Psoas muscle (tissue), 8 donors: ENCODE results near the gene HOXC4. TPM values are rescaled to one million over a fixed set of nuclear protein-coding genes. Genes with fewer than 3 reads are reported as not detected.
A peak's percentile ranks its signal among the peaks of the same experiment; 100 is the strongest.
"Not testable (repeated sequence)": the region's sequence is repeated elsewhere in the genome, so short reads cannot be mapped to it uniquely, and the experiment has no call there.

Experiments
- ATAC-seq, 4 donors: fragments of 200-7000 bp; cut with Tn5 transposase; one replicate each; pipeline ENCODE4 v1.9.1; 2020; ENCODE audit warnings: moderate library complexity in 3 of 4, mild to moderate bottlenecking in 2 of 4
- DNase-seq, 2 donors: peaks; one replicate each; pipeline ENCODE4 v3.0.0-alpha.2; 2020
- H3K27ac ChIP-seq: fragments of 200-600 bp; one replicate; pipeline ENCODE4 v1.8.0; 2022
- H3K27me3 ChIP-seq, 3 donors: fragments of 200-600 bp in 1 of 3; one replicate each; pipeline versions ENCODE4 v1.6.1 to v1.8.0; 2013 to 2022; ENCODE audit warnings: low read length in 2 of 3, mild to moderate bottlenecking in 2 of 3, moderate library complexity in 1 of 3; ENCODE audit not compliant: insufficient read depth in 3 of 3
- H3K36me3 ChIP-seq, 2 donors: fragments of 200-600 bp in 1 of 2; one replicate each; pipeline versions ENCODE4 v1.6.1 to v1.8.0; 2013 to 2022; ENCODE audit warnings: low read depth in 1 of 2, mild to moderate bottlenecking in 1 of 2, moderate library complexity in 1 of 2; ENCODE audit not compliant: insufficient read depth in 1 of 2
- H3K4me1 ChIP-seq: fragments of 200-600 bp; one replicate; pipeline ENCODE4 v1.8.0; 2022
- H3K4me3 ChIP-seq: fragments of 200-600 bp; one replicate; pipeline ENCODE4 v1.8.0; 2022; ENCODE audit warnings: mild to moderate bottlenecking
- H3K9me3 ChIP-seq: fragments of 200-600 bp; one replicate; pipeline ENCODE4 v1.8.0; 2022
- CTCF ChIP-seq: fragments of 200-600 bp; IDR thresholded peaks from one replicate; pipeline ENCODE4 v1.8.0; 2022; ENCODE audit warnings: antibody characterized with exemption
- WGBS, 3 donors: extraction: QIAGEN DNeasy Blood & Tissue Kit; methylation state at CpG; one replicate each; pipeline versions ENCODE4 v1.1.6 to v1.1.7; 2013; 5-methylcytosine and 5-hydroxymethylcytosine counted together
- intact Hi-C, 2 donors: fragments of 100-400 bp; cut with DNase I; formaldehyde crosslinking; loops; one replicate each; pipeline versions ENCODE4 v1.11.0 to v1.14.2; 2022
- polyA plus RNA-seq, 3 donors: library from polyadenylated mRNA; stranded (reverse); fragments of 200-250 nt; gene quantifications; one replicate each; pipeline ENCODE4 v1.2.3, GENCODE V29; 2013
- total RNA-seq, 4 donors: library from RNA; stranded (reverse); fragmentation: NEBNext Ultra II Directional in 2 of 4; extraction: Animal tissue kit (Norgen Biotek cat#: 25700) in 2 of 4; gene quantifications; one replicate each; pipeline versions ENCODE4 v1.2.1 to v1.2.4, GENCODE V29; 2021 to 2023
- donor health status: healthy with polysubstance abuse.
- donor health status: DM: no; HTN: no; CAD: no; lungs with moderate emphysema.
- donor health status: Bipolar disorder and iron deficiency.
- donor health status: healthy.
- donor health status: DM: yes; HTN: yes; CAD: no.
- donor health status: DM: no; HTN: no; CAD: no.
- donor health status: DM: no; HTN: no; CAD: no.
- donor health status: DM: yes; HTN: yes; CAD: no.

Gene HOXC4
- total and polyA plus RNA-seq, 7 donors, result 0.72 to 4.7 (median 1.6) TPM

GRCh38 chr12:54080008-54080924 lies 26.6 kb downstream of the HOXC4 start:
- intact Hi-C loops, H3K27me3 ChIP-seq, H3K9me3 ChIP-seq, H3K4me1 ChIP-seq, ATAC-seq, H3K36me3 ChIP-seq, DNase-seq: not testable (repeated sequence)
- peak overlapping the region; percentile 53 for H3K27ac ChIP-seq
- 63 to 74% (median 72%) methylated on average over 19 of the region's 19 CpGs for WGBS, 3 donors
- H3K4me3 ChIP-seq, result peak overlapping the region; percentile 32

GRCh38 chr12:54081053-54081514 lies 27.4 kb downstream of the HOXC4 start:
- WGBS, 3 donors, result 51 to 63% (median 61%) methylated on average over 12 to 14 of the region's 16 CpGs
- peak overlapping the region; percentile 25 for H3K4me3 ChIP-seq
- H3K4me1 ChIP-seq, H3K36me3 ChIP-seq, DNase-seq, ATAC-seq, H3K9me3 ChIP-seq, H3K27me3 ChIP-seq, intact Hi-C loops, H3K27ac ChIP-seq: not testable (repeated sequence)

GRCh38 chr12:54081581-54082396 lies 28.2 kb downstream of the HOXC4 start:
- H3K36me3 ChIP-seq, H3K27me3 ChIP-seq, intact Hi-C loops, ATAC-seq, DNase-seq, H3K27ac ChIP-seq, H3K4me1 ChIP-seq, H3K9me3 ChIP-seq: not testable (repeated sequence)
- H3K4me3 ChIP-seq, result peak overlapping the region; percentile 22
- WGBS, 3 donors, result 51 to 62% (median 57%) methylated on average over 34 to 35 of the region's 35 CpGs

GRCh38 chr12:54082397-54082892 lies 28.8 kb downstream of the HOXC4 start:
- H3K4me1 ChIP-seq, result no peaks in the 10 kb centered on the region

GRCh38 chr12:54088011-54088410 lies 34.4 kb downstream of the HOXC4 start:
- H3K4me3 ChIP-seq, H3K9me3 ChIP-seq, H3K4me1 ChIP-seq, intact Hi-C loops, ATAC-seq, DNase-seq, H3K27me3 ChIP-seq, H3K27ac ChIP-seq, H3K36me3 ChIP-seq: not testable (repeated sequence)

More at GRCh38 chr12:54082397-54082892, 28.8 kb downstream of the HOXC4 start:
- Histone ChIP-seq H3K9me3 (no peaks in the 10 kb centered on the region), H3K27me3 (no peaks in the 10 kb centered on the region), H3K27ac (no peak overlapping the region), H3K4me3 (peak overlapping the region; percentile 24), H3K36me3 (no peaks in the 10 kb centered on the region)
- DNase-seq (peak in 1 of 2 donors; percentile 57), ATAC-seq (no peak)
- intact Hi-C loops, result no loop called here
- TF ChIP-seq CTCF, result no peak
- WGBS, 3 donors, result 9 to 14% (median 9%) methylated on average over 20 to 36 of the region's 36 CpGs

- H3K4me1 ChIP-seq, H3K27ac ChIP-seq, H3K36me3 ChIP-seq, DNase-seq, intact Hi-C loops, H3K4me3 ChIP-seq, H3K9me3 ChIP-seq, H3K27me3 ChIP-seq, ATAC-seq: not testable (repeated sequence)
- 92 to 93% (median 93%) methylated on average over 6 of the region's 6 CpGs for WGBS, 3 donors
Observed at GRCh38 chr12:54089465-54089864, 35.8 kb downstream of the HOXC4 start.

GRCh38 chr12:54090312-54090711 lies 36.7 kb downstream of the HOXC4 start:
- H3K4me1 ChIP-seq, intact Hi-C loops, H3K27ac ChIP-seq, H3K27me3 ChIP-seq, ATAC-seq, H3K36me3 ChIP-seq, H3K9me3 ChIP-seq, DNase-seq: not testable (repeated sequence)
- peak overlapping the region; percentile 50 for H3K4me3 ChIP-seq
- WGBS, 3 donors, result 3 to 15% (median 5%) methylated on average over 18 to 37 of the region's 37 CpGs

GRCh38 chr12:54092943-54093342 lies 39.3 kb downstream of the HOXC4 start:
- WGBS, 3 donors, result 61 to 72% (median 65%) methylated on average over 2 of the region's 2 CpGs
- H3K4me1 ChIP-seq, H3K27me3 ChIP-seq, H3K27ac ChIP-seq, H3K36me3 ChIP-seq, intact Hi-C loops, H3K9me3 ChIP-seq, ATAC-seq, DNase-seq, H3K4me3 ChIP-seq: not testable (repeated sequence)

- DNase-seq, H3K4me1 ChIP-seq, ATAC-seq, intact Hi-C loops, H3K27ac ChIP-seq, H3K4me3 ChIP-seq, H3K27me3 ChIP-seq, H3K36me3 ChIP-seq, H3K9me3 ChIP-seq: not testable (repeated sequence)
- 69 to 73% (median 73%) methylated on average over 5 of the region's 5 CpGs for WGBS, 3 donors
Observed at GRCh38 chr12:54095928-54096327, 42.3 kb downstream of the HOXC4 start.

GRCh38 chr12:54098644-54099043 lies 45.0 kb downstream of the HOXC4 start:
- H3K27me3 ChIP-seq, H3K9me3 ChIP-seq, H3K27ac ChIP-seq, ATAC-seq, intact Hi-C loops, DNase-seq, H3K36me3 ChIP-seq, H3K4me3 ChIP-seq, H3K4me1 ChIP-seq: not testable (repeated sequence)
- 82 to 94% (median 89%) methylated on average over 2 of the region's 2 CpGs for WGBS, 3 donors
